T-helper 2 cell treated with Interferon-gamma antibody and Interleukin-4, amounts not matched to agents 5 μg/mL and 100 μg/mL, for 36 hours (primary cell): ENCODE results near the gene CABLES2.
"Not testable (repeated sequence)": the region's sequence is repeated elsewhere in the genome, so short reads cannot be mapped to it uniquely, and the experiment has no call there.

ENCODE experiments used
- DNase-seq: peaks from one replicate; pipeline ENCODE4 v3.0.0; 2021; ENCODE audit warnings: low spot score
- H3K27ac Mint-ChIP-seq: one replicate; pipeline ENCODE4 v1.8.0; 2021; ENCODE audit warnings: mild to moderate bottlenecking, mixed read lengths
- H3K27me3 Mint-ChIP-seq: one replicate; pipeline ENCODE4 v1.8.0; 2021; ENCODE audit warnings: low read depth, mixed read lengths
- H3K36me3 Mint-ChIP-seq: one replicate; pipeline ENCODE4 v1.8.0; 2021; ENCODE audit warnings: low read depth, mixed read lengths
- H3K4me1 Mint-ChIP-seq: one replicate; pipeline ENCODE4 v1.8.0; 2021; ENCODE audit warnings: low read depth, mixed read lengths
- H3K4me3 Mint-ChIP-seq: one replicate; pipeline ENCODE4 v1.8.0; 2022; ENCODE audit warnings: mild to moderate bottlenecking, moderate library complexity, mixed read lengths
- H3K9me3 Mint-ChIP-seq: one replicate; pipeline ENCODE4 v1.8.0; 2021; ENCODE audit warnings: mixed read lengths

Gene CABLES2

DNA sequence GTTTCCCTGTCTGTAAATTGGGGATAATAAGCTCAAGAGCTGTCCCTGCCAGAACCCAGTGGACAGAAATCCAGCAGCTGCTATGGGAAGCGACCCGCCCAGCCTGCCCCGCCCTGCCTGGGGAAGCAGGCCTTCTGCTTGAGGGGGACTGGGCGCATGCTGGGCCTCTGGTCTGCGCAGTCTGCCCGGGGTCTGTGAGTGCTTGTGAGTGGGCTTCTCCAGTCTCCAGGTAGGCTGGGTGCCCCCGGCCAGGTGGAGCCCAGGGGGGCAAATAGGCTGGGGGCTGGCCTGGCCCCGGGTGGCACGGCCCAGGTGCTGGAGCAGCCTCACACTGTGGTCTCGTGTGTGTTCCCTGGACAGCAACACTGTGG is 20.9 kb upstream of the CABLES2 start:
- Mint-ChIP-seq H3K4me3 (no peak overlapping the region), H3K27ac (no peak overlapping the region), H3K27me3 (no peaks in the 10 kb centered on the region), H3K4me1 (no peaks in the 10 kb centered on the region), H3K9me3 (no peaks in the 10 kb centered on the region), H3K36me3 (no peaks in the 10 kb centered on the region)
- DNase-seq, result no peak

DNA sequence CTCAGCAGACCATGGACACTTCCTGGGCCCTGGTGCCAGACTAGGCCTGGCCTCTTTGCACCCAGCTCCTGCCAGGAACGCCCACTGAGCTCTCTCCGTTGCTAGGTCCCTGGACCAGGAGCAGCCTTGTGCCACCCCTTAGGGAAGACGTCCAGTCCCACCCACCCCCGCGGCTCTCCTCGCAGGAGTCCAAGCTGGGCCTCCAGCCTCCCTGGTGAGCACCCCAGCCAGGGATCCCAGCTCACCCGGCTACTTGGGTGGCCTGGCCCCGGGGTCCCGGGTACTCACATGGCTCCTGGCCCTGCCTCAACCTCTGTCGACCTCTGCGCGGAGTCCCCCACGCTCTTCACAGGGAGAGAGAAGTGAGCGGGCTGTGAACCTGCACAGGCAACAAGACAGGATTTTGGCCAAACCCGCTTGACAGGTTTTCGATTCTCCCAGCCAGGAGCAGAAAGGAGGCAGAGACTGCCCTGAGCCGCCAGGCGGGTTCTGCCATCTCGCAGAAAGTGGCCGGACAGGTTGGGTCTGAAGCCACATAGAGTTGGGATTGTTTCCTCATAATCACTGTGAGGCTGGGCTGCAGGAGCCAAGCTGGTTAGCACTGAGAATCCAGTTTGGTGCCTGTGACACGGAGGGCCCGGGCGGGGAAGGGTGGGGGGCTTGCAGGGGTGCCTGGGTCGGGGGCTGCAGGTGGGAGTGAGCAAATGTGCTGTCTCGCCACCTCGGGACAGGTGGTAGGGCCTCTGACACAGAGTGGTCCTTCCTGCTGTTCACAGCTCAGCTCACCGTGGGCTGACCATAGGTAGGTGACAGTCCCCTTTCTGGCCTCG is 20.3 kb upstream of the CABLES2 start, which contains the start of gene RBBP8NL:
TSS of gene RBBP8NL (minus strand) at position 368 of the 830 bp plus-strand sequence. CDS start 7,892 bp downstream, outside the sequence.
- no peak within 1 kb of the TSS for H3K4me3 Mint-ChIP-seq
- H3K27ac Mint-ChIP-seq, result no peak within 1 kb of the TSS
- H3K27me3 Mint-ChIP-seq, result no peaks in the 10 kb centered on the region
- H3K4me1 Mint-ChIP-seq, result no peaks in the 10 kb centered on the region
- DNase-seq, result no peak
- H3K9me3 Mint-ChIP-seq, result no peaks in the 10 kb centered on the region
- no peaks in the 10 kb centered on the region for H3K36me3 Mint-ChIP-seq

DNA sequence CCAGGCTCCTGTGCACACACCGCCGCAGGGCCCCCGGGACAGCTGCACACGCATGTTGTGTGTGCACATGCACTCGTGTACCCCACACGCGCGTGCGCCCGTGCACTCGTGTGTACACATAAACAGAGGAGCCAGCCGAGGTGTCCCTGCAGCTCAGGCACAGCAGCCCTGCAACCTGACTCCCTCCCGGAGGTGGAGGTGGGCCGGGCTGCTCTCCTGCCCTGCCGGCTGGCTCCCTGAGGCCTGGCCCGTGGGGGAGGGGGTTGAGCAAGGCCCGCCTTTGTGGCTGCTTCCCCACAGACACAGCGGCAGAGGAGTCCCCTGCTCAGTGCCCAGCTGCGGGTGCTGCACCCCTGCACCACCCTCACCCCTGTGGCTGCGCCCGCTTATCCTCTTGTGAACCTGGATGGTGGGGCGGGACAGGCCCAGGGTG is 19.6 kb upstream of the CABLES2 start:
- Mint-ChIP-seq H3K36me3 (no peaks in the 10 kb centered on the region), H3K4me3 (no peak overlapping the region), H3K9me3 (no peaks in the 10 kb centered on the region), H3K27me3 (no peaks in the 10 kb centered on the region), H3K27ac (no peak overlapping the region), H3K4me1 (no peaks in the 10 kb centered on the region)
- no peak for DNase-seq

DNA sequence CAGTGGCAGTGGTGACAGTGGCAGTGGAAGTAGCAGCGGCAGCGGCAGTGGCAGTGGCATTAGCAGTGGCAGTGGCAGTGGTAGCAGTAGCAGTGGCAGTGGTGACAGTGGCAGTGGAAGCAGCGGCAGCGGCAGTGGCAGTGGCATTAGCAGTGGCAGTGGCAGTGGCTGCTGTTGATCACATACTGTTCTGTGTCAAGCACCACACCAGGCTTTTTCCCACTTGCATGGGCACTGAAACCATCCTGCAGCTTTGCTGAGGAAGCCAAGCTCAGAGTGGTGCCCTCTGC is 18.9 kb upstream of the CABLES2 start:
- H3K36me3 Mint-ChIP-seq, H3K4me1 Mint-ChIP-seq, H3K27ac Mint-ChIP-seq, H3K4me3 Mint-ChIP-seq, H3K9me3 Mint-ChIP-seq, H3K27me3 Mint-ChIP-seq, DNase-seq: not testable (repeated sequence)

DNA sequence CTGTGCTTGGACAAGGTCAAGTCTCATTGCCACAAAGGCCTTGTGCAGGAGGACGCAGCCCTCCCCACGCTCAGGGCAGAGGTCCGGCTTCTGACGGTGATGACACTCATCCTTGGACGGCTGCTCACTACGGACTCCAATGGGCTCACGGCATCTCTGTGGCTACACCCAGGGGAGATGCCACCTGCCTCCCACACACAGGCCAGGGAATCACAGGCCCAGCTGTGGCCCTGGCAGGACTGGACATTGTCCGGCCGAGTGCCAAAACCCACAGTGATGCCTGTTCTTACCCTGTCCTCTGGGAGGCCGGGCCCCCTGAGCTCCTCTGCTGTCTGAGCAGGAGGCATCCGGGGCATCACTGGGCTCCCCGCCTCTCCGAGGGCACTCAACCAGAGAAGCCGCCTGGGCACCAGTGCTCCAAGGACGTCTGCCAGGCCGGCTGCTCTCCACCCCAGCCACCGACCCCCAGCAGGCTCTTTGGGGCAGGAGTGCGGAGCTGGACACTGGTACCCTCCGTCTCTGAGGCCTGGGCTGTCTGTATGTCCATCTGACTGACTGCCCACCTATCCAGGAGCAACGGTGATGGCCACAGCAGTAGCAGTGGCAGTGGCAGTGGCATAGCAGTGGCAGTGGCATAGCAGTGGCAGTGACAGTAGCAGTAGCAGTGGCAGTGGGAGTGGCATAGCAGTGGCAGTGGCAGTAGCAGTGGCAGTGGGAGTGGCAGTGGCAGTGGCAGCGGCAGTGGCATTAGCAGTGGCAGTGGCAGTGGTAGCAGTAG is 18.4 kb upstream of the CABLES2 start:
- no peaks in the 10 kb centered on the region for H3K27me3 Mint-ChIP-seq
- H3K27ac Mint-ChIP-seq, result no peak overlapping the region
- no peak overlapping the region for H3K4me3 Mint-ChIP-seq
- DNase-seq, result no peak
- no peaks in the 10 kb centered on the region for H3K9me3 Mint-ChIP-seq
- H3K36me3 Mint-ChIP-seq, result no peaks in the 10 kb centered on the region
- no peaks in the 10 kb centered on the region for H3K4me1 Mint-ChIP-seq

DNA sequence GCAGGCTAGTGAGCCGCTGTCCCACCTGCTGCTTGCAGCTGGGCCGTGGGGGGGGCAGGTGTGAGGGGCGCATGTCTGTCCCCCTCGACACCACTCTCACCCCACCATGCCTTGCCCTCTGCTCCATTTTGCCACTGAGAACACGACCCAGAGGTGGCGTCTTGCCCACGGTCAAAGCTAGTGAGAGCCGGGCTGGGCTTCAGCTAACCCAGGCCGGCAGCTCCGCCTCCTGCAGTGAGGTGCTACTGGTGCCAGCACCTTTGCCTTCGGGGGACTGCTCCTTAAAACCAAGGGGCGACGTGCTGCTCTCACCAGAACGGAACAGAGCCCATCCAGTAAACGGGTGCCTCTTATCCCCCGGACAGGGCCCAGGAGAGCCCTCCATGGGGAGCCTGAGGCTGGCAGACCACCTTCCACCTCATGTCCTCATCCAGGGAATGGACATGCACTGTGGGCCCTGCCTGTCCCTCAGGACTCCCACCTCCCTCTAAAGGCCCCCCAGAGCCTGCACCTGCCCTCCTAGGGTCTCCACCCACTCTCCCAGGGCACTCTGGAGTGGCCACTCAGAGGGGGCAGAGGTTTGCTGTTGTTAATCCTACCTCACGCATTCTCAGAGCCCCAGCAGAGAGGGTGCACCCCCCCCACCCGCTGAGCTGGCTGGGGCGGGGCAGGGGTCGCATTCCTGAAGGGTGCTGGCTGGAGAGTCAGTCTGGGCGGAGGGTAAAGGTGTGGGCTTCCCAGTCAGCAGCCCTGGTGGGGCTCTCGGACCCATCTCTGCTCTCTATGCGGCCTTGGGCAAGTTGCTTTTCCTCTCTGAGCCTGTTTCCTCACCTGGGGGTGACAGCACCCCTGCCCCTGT is 17.4 kb upstream of the CABLES2 start:
- no peak overlapping the region for H3K4me3 Mint-ChIP-seq
- no peaks in the 10 kb centered on the region for H3K36me3 Mint-ChIP-seq
- H3K27me3 Mint-ChIP-seq, result no peaks in the 10 kb centered on the region

DNA sequence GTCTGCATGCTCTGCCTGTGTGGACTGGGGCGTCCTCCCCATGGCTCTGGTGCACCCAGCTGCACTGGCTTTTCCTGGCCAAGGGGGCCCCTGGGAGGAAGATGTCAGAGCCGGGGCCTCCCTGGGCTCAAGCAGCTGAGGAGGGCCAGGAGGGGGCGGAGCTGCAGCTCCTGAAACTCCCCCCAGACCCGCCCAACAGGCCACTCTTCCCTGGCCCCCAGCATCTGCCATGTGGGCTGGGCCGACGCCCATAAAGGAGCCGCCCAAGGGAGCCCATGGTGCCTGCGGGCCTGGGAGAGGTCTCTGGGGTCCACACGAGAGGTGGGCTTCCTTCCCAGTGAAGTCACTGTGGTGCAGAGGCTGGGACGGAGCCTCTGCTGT is 16.2 kb upstream of the CABLES2 start:
- Mint-ChIP-seq H3K27ac (no peak overlapping the region), H3K4me3 (no peak overlapping the region), H3K4me1 (no peaks in the 10 kb centered on the region), H3K27me3 (no peaks in the 10 kb centered on the region), H3K9me3 (no peaks in the 10 kb centered on the region), H3K36me3 (no peaks in the 10 kb centered on the region)
- no peak for DNase-seq

More for the DNA sequence above, 17.4 kb upstream of the CABLES2 start:
- Mint-ChIP-seq H3K4me1 (no peaks in the 10 kb centered on the region), H3K9me3 (no peaks in the 10 kb centered on the region), H3K27ac (no peak overlapping the region)
- no peak for DNase-seq

DNA sequence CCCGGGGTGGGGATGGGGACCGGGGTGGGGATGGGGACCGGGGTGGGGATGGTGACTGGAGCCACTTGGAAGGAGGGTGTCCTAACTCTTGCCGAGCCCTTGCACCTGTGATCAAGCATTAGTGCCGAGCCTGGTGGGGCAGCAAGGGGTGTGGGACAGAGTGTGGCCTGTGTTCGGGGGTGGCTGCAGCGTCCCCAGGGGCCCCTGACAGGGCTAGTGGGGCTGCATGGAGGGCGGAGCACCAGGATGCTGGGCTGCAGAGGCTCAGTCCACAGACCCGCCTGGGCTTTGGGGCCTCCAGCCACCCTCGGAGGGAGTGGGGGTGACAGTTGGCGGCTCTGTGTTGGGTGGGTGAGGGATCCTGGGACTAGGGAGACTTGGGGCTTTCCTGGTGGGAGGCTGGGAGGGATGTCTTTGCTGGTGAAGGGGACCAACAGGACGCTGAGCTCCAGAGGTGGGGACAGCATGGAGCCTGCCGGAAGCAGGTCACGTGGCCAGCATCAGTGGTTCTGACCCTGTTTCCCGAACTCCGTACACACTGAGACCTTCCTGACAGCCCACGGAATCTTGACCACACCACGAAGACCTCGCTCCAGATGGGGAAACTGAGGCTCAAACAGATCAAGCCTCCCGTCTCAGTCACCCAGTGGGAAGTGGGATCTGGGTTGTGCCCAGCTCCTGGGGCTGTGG is 15.7 kb upstream of the CABLES2 start:
- no peaks in the 10 kb centered on the region for H3K36me3 Mint-ChIP-seq
- H3K4me3 Mint-ChIP-seq, result no peak overlapping the region
- DNase-seq, result no peak
- no peak overlapping the region for H3K27ac Mint-ChIP-seq
- H3K9me3 Mint-ChIP-seq, result no peaks in the 10 kb centered on the region
- no peaks in the 10 kb centered on the region for H3K27me3 Mint-ChIP-seq
- H3K4me1 Mint-ChIP-seq, result no peaks in the 10 kb centered on the region

DNA sequence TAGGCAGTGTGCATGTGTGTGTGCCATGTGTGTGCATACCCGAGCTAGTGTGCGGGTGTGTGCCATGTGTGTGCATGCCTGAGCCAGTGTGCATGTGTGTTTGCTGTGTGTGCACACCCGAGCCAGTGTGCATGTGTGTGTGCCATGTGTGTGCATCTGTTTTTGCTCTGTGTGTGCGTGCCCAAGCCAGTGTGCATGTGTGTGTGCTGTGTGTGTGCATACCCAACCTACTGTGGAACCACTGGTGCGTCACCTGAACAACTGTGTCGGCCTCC is 14.6 kb upstream of the CABLES2 start:
- H3K27me3 Mint-ChIP-seq, result no peaks in the 10 kb centered on the region
- H3K4me1 Mint-ChIP-seq, result no peaks in the 10 kb centered on the region
- no peaks in the 10 kb centered on the region for H3K36me3 Mint-ChIP-seq
- no peak for DNase-seq
- H3K27ac Mint-ChIP-seq, result no peak overlapping the region
- H3K9me3 Mint-ChIP-seq, result no peaks in the 10 kb centered on the region
- no peak overlapping the region for H3K4me3 Mint-ChIP-seq

DNA sequence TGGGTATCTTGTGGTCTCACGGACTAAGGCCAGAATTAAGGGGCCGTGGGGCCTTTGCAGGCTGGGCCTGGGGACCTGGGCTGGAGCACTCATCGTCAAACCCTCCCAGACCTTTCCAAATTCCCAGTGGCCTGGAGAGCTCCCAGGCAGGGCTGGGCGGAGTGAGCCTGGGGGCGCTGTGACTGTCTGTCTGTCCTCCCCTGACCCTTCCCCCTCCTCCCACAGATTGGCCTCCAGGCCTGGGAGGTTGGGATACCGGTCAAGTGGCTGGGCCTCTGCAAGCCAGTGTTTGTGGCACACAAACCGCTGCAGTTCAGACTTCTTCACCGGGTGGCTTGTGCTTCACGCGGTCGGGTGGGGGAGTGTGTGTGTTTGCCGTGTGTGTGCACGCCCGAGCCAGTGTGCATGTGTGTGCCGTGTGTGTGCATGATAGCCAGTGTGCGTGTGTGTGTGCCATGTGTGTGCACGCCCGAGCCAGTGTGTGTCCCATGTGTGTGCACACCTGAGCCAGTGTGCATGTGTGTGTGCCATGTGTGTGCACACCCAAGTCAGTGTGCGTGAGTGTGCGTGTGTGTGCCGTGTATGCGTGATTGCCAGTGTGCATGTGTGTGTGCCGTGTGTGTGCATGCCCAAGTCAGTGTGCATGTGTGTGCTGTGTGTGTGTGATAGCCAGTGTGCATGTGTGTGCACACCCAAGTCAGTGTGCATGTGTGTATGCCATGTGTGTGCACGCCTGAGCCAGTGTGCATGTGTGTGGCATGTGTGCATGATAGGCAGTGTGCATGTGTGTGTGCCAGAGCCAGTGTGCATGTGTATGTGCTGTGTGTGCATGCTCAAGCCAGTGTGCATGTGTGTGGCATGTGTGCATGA is 14.0 kb upstream of the CABLES2 start:
- no peak overlapping the region for H3K4me3 Mint-ChIP-seq
- H3K4me1 Mint-ChIP-seq, result no peaks in the 10 kb centered on the region
- no peaks in the 10 kb centered on the region for H3K27me3 Mint-ChIP-seq
- no peaks in the 10 kb centered on the region for H3K9me3 Mint-ChIP-seq
- DNase-seq, result no peak
- no peak overlapping the region for H3K27ac Mint-ChIP-seq
- no peaks in the 10 kb centered on the region for H3K36me3 Mint-ChIP-seq

DNA sequence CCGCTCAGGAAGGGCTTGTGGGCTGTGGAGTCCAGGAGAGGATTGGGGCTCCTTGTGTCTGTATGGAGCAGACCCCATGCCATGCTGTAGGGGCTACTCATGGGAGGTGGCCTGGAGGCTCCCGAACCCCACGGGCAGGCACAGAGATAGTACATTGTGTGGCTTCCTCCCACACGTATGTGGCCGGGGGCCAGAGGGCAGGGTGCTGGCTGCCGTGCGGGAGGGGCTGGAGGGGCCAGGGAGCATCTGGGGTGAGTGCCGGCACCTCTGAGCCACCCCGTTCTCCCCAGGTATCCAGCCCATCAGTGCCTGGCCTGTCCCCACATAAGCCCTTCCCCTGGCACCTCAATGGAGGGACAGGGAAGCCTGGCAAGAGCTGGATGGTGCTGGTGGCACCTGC is 12.7 kb upstream of the CABLES2 start:
- H3K36me3 Mint-ChIP-seq, result no peaks in the 10 kb centered on the region
- H3K9me3 Mint-ChIP-seq, result no peaks in the 10 kb centered on the region
- H3K4me3 Mint-ChIP-seq, result no peak overlapping the region
- DNase-seq, result no peak
- no peak overlapping the region for H3K27ac Mint-ChIP-seq
- H3K4me1 Mint-ChIP-seq, result no peaks in the 10 kb centered on the region
- H3K27me3 Mint-ChIP-seq, result no peaks in the 10 kb centered on the region

DNA sequence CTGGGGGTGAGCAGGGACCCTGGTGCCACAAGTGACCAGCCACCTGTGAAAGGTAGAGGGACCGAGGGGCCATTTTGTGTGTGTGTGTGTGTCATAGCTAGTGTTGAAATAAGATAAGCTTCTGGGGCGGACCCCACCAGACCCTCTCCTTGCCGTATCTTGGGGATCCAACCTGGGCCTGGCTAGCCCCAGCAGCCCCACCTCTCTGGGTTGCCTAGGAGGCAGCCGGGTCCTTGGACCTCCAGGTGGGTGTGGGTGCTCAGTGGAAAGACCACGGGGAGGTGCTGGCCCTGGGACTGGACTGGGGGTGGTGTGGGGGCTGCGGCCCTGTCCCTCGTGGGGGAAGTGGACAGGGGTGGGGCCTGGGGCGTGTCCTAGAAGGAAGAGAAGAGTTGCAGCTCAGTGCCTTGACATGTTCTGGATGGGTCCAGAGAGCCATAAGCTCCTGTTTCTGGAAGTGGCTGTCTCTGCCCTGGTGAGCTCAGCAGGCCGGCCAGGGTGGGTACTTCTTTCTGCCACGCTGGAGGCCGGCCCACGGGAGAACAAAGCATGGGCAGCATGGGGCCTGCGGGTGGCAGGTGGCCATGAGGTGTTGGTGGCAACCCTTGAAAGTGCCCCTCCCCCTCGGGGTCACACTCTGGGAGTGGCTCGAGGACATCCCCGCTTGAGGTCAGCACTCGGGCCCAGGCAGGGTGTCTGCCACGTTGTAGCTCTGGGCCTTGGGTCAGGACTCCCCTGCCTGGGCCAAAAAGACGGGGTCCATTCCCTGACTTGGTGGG is 11.8 kb upstream of the CABLES2 start:
- H3K4me3 Mint-ChIP-seq, result no peak overlapping the region
- H3K4me1 Mint-ChIP-seq, result no peaks in the 10 kb centered on the region
- DNase-seq, result no peak
- H3K27ac Mint-ChIP-seq, result no peak overlapping the region
- H3K36me3 Mint-ChIP-seq, result no peaks in the 10 kb centered on the region
- H3K9me3 Mint-ChIP-seq, result no peaks in the 10 kb centered on the region
- H3K27me3 Mint-ChIP-seq, result no peaks in the 10 kb centered on the region
